ENCODE measurements around the gene PLCH1.

DNA sequence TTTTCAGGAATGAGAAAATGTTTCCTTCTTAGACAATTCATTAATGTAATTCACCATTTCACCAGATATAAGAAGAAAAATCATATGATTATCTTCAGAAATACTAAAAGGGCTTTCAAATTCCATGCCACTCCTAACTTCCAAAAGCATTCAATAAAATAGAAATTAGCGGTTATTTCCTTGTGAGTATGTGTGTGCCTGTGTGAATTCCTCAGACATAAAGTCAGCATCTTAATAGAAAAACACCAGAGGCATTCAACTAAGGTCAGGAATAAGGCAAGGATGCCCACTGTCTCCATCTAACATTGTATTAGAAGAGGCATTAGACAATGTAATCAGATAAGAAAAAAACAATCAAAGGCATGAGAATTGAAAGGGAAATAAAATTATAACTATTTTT, 88.4 kb downstream of the PLCH1 start:
- no peak for TF ChIP-seq CTCF (IDR thresholded peaks at IDR 0.05; ENCODE audit: low read length)
- TF ChIP-seq EZH2 (IDR thresholded peaks at IDR 0.05; ENCODE audit: borderline replicate concordance, low read length): no peak
